Measurements from ENCODE around the gene AMZ2. TPM values are rescaled to one million over a fixed set of nuclear protein-coding genes. Genes with fewer than 3 reads are reported as not detected.

AMZ2 gene
- total and polyA plus RNA-seq, 7 donors, result 31.1 to 121 (median 75.3) TPM

DNA sequence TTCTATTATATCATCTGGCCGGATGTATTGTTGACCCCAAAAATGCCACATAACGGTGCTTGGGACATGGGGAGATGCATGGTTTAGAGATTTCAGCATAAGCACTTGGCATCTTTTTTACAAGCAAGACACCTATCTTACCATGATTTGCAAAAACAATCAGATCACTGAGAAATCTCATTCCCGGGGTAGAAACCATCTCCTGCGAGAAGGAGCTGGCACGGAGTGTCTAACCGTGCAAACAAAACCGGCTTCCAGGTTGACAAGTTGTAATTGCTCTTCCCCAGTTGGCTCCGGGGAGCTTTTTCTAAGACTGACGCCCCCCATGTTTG is 42.1 kb downstream of the AMZ2 start:
- no peaks in the 10 kb centered on the region for H3K36me3 ChIP-seq (ENCODE audit: insufficient read depth in 1 of 2, low read depth in 1 of 2)
- peak overlapping the region; percentile 92 for H3K4me3 ChIP-seq
- H3K9me3 ChIP-seq, result no peaks in the 10 kb centered on the region
- ATAC-seq (no peak), DNase-seq (no peak)
- no peaks in the 10 kb centered on the region for H3K27me3 ChIP-seq (ENCODE audit: insufficient read depth in 3 of 3, low read length in 2 of 3)
- H3K4me1 ChIP-seq, result peaks cover 13% of the 10 kb centered on the region
- intact Hi-C loops (cut with DNase I), result loop anchor here in 1 of 2 donors (2.0 kb wide), 2 partner anchors 29 to 89 kb away; no protein-coding TSS in a partner anchor
- H3K27ac ChIP-seq, result peak overlapping the region; percentile 90
- TF ChIP-seq, protein P1, sequence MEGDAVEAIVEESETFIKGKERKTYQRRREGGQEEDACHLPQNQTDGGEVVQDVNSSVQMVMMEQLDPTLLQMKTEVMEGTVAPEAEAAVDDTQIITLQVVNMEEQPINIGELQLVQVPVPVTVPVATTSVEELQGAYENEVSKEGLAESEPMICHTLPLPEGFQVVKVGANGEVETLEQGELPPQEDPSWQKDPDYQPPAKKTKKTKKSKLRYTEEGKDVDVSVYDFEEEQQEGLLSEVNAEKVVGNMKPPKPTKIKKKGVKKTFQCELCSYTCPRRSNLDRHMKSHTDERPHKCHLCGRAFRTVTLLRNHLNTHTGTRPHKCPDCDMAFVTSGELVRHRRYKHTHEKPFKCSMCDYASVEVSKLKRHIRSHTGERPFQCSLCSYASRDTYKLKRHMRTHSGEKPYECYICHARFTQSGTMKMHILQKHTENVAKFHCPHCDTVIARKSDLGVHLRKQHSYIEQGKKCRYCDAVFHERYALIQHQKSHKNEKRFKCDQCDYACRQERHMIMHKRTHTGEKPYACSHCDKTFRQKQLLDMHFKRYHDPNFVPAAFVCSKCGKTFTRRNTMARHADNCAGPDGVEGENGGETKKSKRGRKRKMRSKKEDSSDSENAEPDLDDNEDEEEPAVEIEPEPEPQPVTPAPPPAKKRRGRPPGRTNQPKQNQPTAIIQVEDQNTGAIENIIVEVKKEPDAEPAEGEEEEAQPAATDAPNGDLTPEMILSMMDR (IDR thresholded peaks at IDR 0.05), result no peak
- 36 to 51% (median 47%) methylated on average over 9 of the region's 9 CpGs for WGBS, 3 donors

DNA sequence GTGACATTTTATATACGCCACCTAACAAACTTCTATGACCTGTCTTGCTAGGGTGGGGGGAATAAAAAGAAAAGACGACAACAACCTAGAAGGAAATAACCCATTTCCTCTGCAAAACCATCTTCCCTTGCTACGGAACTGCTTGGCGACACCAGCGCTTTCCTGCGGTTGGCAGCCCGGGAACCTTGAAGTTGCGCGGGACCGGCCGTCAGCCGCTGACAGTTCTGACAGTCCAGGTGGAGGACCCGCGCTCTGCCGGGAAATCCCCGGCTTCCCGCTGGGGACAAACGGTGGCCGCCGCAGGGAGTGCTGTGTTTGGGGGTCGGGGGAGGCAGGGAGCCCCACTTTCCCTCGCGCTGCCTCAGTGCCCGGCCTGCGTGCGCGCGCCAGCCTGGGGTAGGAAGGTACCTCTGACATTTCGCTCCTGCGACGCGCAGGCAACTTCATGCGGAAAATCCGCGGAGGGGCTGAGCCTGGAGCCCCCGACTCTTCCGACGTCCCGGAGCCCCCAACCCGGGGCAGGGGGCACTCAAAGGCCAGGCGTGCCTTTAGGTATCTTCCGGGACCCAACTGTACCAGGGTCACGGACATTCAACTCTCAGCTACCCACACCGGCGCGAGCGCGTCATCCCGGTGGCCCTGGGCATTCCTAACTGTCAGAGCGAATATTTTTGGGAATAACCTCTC is 42.6 kb downstream of the AMZ2 start:
- TF ChIP-seq, protein P1 (IDR thresholded peaks at IDR 0.05), result no peak
- DNase-seq, result peak; percentile 37 to 68
- H3K36me3 ChIP-seq (ENCODE audit: insufficient read depth in 1 of 2, low read depth in 1 of 2), result no peaks in the 10 kb centered on the region
- H3K9me3 ChIP-seq, result no peaks in the 10 kb centered on the region
- no peaks in the 10 kb centered on the region for H3K27me3 ChIP-seq (ENCODE audit: insufficient read depth in 3 of 3, low read length in 2 of 3)
- H3K27ac ChIP-seq, result peak overlapping the region; percentile 90
- peak; percentile 18 to 41 (median 38) for ATAC-seq
- WGBS, 3 donors, result 3 to 4% (median 3%) methylated on average over 45 to 50 of the region's 50 CpGs
- H3K4me1 ChIP-seq, result peaks cover 13% of the 10 kb centered on the region
- peak overlapping the region; percentile 92 for H3K4me3 ChIP-seq
- intact Hi-C loops (cut with DNase I), result loop anchor here in 1 of 2 donors (2.0 kb wide), 2 partner anchors 28 to 88 kb away; no protein-coding TSS in a partner anchor

DNA sequence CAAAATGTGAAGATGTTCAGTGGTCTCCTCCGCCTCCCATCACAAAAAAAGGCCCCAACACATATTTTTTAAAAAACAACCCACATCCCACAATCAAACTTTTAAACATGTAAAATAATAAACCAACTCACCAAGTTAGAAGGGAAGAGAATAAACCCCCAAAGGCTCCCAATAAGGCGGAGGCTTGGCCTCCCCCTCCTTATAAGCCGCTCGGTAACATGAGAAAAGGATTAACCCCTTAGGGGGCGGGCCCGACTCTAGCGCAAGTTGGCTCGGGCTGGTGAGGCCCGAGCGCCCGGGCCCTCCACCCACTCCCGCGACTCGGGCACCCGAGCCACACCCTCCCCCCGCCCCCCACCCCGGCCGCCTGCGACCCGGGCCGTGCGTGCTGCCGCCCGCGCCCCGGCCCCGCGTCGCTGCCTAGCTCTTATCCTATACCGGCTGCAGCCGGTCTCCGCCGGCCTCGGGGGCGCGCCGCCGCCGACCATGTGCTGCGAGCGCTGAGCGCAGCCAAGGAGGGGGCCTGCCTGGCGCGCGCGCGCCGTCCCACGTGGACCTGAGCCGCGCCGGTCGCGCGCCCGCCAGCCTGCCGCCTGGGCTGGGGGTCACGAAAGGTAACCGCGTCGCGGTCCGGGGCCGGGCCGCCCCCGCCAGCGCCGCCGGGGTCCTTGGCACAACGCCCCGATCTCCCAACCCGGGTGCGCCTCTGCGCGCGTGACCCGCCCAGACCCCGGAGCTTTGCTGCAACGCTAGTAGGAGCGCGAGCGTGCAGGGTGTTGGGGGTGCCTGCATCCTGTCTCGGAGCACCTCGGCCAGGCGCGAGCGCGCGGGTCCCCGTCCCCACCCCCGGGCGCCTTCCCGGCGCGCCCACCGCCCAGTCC is 43.4 kb downstream of the AMZ2 start, which contains the start of the genes ARSG and SLC16A6:
ARSG (plus strand) TSS at position 541 of the 881 bp plus-strand sequence. CDS start 15,999 bp downstream, outside the sequence.
SLC16A6 (minus strand) TSS at position 173 of the 881 bp plus-strand sequence. CDS start 12,807 bp downstream, outside the sequence.
- intact Hi-C loops (cut with DNase I), result loop anchor here in 1 of 2 donors (2.0 kb wide), 2 partner anchors 28 to 88 kb away; no protein-coding TSS in a partner anchor
- TF ChIP-seq, protein P1 (IDR thresholded peaks at IDR 0.05), result no peak
- peaks cover 14% of the 10 kb centered on the region for H3K4me1 ChIP-seq
- peak; percentile 76 to 82 (median 78) for ATAC-seq
- H3K9me3 ChIP-seq, result no peaks in the 10 kb centered on the region
- WGBS, 3 donors, result 0 to 1% (median 1%) methylated on average over 24 to 96 of the region's 96 CpGs
- H3K27ac ChIP-seq, result peak within 1 kb of the TSS; percentile 90
- peak; percentile 75 to 85 for DNase-seq
- no peaks in the 10 kb centered on the region for H3K36me3 ChIP-seq (ENCODE audit: insufficient read depth in 1 of 2, low read depth in 1 of 2)
- H3K27me3 ChIP-seq (ENCODE audit: insufficient read depth in 3 of 3, low read length in 2 of 3), result no peaks in the 10 kb centered on the region
- peak within 1 kb of the TSS; percentile 92 for H3K4me3 ChIP-seq

DNA sequence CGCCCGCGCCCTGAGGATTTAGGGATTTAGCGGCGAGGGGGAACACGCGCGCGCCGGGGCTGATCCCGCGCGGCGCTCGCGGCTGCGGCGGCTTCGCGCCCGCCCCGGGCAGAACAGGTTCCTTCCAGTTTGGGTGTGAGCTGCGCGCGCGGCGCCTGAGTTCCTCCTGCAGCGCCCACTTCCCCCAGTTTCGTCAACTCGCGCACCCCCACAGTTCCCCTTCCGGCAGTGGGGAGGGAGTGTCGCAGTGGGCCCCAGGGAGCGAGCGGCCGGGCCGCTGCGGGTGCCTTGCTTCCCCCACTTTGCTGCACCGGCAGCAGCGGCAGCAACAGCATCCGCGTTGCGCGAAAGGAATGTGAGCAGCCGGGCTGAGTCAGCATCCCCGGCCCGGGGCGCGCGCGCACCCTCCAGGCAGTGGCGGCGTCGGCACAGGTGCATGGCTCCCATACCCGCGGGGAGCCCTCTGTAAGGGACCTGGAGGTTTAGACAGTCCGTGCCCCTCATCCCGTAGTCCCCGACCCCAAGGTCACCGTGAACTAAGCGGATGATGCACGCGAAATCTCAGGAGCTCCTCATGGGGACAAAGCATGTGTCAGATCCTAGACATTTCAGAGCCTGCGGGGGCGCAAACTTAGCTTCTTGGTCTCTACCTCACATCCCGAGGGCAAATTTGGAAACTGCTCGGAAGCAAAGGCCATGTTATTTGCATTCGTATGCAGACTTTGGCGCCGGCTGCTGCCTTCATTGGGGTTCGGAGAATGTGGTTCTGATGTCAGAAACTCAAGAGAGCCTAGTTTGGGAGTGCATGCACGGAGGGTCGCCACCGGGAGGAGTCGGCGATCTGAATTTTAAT is 44.2 kb downstream of the AMZ2 start:
- 2% methylated on average over 57 to 76 of the region's 76 CpGs for WGBS, 3 donors
- Histone ChIP-seq H3K27ac (peak overlapping the region; percentile 90), H3K27me3 (ENCODE audit: insufficient read depth in 3 of 3, low read length in 2 of 3) (no peaks in the 10 kb centered on the region), H3K4me1 (peaks cover 23% of the 10 kb centered on the region), H3K4me3 (peak overlapping the region; percentile 92), H3K36me3 (ENCODE audit: insufficient read depth in 1 of 2, low read depth in 1 of 2) (no peaks in the 10 kb centered on the region), H3K9me3 (no peaks in the 10 kb centered on the region)
- intact Hi-C loops (cut with DNase I), result loop anchor here in 1 of 2 donors (2.0 kb wide), 2 partner anchors 27 to 87 kb away; no protein-coding TSS in a partner anchor
- peak; percentile 75 to 82 (median 80) for ATAC-seq
- DNase-seq, result peak; percentile 81 to 89
- TF ChIP-seq, protein P1 (IDR thresholded peaks at IDR 0.05), result no peak
